Measurements from ENCODE around the gene HAAO.

Gene HAAO

DNA sequence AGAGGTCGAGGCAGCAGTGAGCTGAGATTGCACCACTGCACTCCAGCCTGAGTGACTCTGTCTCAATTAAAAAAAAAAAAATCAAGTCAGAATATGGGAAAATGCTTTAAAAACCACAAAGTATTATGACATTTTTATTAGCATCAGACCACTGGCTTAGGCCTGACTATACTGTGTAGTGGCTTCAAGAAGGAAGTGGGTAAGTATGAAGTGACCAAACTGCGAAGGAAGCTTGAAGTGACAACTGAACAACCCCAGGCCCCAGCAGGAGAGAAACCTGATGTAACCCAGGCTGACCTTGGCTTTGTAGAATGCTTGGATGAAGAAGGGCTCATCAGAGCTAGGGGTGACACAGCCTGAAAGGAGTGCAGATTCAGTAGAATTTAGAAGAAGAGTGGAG lies 21.4 kb upstream of the HAAO start:
- DNase-seq (ENCODE audit: low read depth in 2 of 2), result no peak

DNA sequence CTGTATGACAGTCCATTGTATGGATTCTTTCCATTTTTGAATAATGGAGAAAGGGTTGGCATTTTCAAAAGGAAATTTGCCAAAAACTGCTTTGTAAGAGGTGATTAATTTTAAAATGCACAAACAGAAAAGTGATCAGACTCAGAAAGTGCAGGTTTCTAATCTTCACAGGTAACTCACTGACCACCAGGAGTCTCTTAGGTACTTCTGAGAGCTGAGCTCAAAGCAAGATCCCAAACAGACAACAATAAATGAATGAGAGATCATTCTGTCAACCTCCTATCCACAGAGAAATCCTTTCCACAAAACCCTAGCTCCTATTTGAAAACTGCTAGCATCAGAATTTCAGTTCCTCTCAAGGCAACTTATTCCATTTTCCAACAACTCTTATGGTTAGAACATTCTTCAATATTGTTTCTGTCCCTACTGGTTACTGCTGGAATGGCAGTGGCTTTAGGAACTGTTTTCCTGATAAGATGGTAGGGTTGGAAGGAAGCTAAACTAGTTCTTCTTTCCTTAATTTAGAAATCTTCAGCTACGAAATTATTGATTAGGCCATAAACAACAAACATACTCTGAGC lies 20.6 kb upstream of the HAAO start:
- DNase-seq (ENCODE audit: low read depth in 2 of 2), result no peak

DNA sequence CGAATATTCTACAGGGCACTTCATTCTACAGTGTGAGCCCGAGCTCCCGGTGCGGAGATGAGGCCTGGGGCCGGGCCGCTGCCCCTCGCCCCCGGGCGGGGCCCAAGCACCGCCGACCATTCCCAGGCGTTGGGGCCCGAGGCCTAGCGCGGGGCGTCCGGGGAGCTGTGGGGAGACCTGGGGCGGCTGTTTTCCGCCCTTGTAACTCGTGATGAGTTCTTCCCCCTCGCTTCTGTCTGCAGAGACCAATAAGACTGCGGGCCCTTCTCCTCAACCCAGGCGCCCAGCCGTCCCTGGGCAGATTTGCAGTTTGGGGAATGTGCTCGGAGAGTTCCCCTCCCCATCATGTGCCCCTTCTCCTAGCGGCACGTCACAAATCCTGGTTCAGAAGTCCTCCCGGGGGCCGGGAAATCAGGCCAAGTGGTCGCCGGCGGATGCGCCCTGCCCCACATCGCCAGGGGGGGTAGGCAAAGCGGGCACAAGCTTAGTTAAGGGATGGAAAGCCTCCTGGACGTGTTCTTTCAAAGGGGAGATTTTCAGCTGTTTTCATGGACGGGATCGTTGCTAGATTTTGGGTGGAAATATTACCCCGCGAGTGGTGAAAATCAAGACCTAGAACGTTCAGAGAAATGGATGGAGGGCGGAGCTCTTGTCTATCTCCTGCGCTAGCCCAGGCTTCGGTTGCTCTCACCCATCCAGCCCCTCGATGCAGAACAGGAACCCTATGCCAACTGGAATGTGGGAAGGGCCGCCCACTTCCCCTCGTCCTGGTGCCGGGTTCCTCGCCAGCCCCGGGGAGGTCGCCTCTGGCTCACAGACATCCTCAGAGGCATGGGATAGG lies 18.8 kb upstream of the HAAO start:
- DNase-seq (ENCODE audit: low read depth in 2 of 2), result peak; percentile 15 to 37

DNA sequence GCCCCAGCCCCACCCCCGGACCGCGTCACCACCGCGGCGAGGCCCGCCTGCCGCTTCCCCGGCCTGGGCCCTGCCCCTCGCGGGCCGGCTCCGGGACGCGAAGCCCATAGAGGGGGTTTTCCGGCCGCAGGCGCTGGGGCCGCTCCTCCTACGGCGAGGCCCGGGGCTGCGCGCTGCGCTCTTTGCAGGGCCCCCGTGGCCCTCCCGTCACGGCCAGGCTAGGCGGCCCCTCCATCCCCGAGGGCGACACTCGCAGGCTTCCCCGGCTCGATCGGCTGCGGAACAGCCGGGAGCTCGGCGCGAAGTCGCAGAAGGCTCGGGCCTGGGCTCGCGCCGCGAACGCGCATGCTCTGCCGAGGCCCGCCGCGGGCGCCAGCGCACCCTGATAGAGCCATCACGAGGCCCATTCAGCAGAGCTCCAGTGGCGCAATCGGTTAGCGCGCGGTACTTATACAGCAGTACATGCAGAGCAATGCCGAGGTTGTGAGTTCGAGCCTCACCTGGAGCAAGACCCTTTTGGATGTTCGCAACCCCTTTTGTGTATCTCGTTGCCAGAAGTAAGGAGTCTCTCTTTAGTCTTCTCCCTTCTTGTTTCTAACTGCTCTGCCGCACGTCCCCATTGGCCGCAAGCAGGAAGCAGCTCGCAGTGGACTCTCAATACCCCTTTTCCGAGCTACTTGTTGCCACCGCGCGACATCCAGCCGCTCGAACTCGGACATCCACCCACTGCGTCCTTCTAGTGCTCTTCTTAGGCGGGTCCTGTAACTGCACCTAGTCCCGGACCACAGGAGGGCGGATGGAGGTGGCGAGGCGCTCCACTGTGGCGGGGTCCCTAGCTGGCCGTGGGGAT lies 18.0 kb upstream of the HAAO start:
- DNase-seq (ENCODE audit: low read depth in 2 of 2), result peak; percentile 91 to 96

DNA sequence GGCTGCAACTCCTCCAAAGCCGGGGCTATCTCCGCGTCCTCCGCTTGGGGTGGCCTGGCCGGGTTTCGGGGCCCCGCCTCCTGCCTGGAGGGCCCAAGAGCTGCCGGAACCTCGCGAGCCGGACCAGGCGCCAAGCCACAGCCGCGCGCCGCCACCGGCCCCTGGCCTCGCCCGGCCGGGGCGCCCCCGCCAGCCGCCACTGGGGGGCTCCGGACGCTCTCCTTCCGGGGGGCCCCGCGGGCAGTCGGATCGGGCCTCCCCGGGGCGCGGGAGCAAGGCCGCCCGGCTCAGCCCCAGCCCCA lies 17.4 kb upstream of the HAAO start:
- peak in 1 of 2 donors; percentile 36 for DNase-seq (ENCODE audit: low read depth in 2 of 2)

DNA sequence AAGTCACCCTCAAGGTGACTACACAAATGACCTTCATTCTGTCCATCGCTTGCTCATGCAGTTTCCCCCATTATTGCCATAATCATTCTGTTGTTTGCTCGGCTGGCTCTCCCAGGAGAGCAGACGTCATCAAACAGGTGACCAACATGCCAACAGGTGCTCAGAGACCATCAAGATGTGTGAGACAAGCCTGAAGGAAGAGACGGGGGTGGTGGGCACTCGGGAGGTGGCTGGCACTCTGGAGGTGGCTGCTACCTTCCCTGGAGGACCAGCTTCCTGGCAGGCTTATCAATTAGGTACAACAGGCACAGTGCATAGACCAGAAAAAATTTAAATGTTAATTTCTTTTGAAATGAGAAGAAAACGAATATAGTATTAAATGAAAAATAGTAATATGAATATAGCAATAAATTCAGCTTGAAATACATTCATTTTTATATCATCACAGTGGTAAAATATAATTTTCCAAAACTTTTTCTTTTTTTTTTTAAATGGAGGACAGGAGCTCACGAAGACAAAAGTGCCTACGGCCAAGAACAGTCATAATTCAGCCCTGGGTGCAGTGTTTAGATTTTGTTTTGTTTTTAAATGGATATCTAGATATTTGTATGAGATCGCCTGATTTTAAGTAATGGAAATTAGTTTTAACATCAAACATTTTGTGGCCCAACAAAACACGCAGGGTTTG lies 16.9 kb upstream of the HAAO start:
- DNase-seq (ENCODE audit: low read depth in 2 of 2), result no peak

DNA sequence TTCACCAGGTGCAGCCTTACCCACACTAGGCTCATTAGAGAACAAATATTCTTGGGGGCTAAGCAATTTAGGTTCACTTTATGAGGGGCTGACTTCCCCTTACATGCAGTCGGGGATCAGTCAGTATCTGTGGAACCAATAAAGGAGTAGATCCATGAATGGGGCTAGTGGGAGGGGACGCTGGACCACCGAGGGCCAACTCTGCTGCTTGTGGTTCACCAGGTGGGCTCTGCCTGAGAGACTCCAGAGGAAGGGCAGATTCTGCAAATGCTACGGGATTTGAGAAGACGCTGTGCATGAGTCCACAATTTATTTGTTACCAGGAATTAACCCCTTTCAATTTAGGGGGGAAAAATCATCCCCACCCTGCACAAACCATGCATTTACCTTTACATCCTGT lies 15.9 kb upstream of the HAAO start:
- DNase-seq (ENCODE audit: low read depth in 2 of 2), result no peak

DNA sequence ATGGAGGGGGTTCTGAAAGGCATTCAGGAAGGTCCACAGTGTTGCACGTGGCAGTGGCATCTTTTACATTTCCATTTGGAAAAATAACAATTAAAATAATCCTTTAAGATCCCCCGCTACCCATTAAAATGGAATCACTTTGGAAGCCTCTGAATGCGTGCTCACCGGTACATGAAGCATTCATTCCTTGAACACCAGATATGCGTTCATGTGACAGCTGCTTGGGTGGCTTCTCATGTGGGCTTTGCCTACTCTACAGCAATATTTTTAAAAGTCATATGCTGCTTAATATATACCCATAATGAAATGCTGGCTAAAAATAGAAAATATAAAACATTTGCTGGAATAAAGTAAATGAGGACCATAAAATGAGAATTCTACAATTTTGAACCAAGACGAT lies 14.4 kb upstream of the HAAO start:
- DNase-seq (ENCODE audit: low read depth in 2 of 2), result no peak

DNA sequence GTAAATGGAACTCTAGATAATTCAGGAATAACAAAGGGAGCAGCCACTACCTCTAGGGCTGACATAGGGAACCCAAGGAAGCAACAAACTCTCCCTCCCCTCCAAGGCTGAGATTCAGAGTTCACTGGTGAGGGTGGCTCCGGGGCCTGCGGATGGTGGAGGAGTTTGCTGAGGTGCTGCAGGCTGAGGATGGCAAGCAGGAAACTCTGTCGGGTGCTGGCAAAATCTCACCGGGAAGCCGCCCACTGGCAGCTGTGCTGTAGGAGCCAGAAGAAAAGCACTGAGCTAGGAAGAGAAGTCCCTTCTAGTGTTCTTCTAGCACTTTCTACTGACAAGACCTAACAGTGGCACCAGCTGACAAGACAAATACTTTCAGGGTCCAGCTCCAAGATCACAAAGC lies 12.5 kb upstream of the HAAO start:
- DNase-seq (ENCODE audit: low read depth in 2 of 2), result no peak

DNA sequence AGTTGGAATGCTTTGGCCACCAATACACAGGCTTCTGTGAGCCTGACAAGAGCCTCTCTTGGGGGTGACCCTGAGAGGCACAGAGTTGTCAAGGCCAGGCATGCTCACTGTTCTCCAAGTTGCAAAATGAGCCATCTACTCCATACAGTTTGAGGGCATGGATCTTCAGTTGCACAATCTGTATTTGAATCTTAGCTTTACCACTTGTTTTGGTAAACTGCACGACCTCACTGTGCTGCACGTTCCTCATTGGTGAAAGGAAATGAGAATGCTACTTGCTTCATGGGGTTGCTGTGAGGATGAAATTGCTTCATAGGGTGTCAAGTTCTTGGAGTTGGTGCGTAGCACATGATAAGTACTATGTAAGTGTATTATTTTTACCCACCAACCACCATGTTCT lies 12.0 kb upstream of the HAAO start:
- DNase-seq (ENCODE audit: low read depth in 2 of 2), result no peak

DNA sequence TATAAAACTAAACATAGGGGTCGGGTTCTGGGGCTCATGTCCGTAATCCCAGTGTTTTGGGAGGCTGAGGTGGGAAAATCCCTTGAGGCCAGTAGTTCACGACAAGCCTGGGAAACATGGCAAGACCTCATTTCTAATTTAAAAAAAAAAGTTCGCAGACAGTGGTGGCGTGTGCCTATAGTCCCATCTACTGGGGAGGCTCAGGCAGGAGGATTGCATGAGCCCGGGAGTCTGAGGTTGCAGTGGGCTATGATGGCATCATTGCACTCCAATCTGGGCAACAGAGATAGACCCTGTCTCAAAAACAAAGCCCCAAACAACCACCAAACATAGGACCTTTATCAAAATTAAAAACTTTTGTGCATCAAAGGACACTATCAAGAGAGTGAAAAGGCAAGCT lies 9.8 kb upstream of the HAAO start:
- no peak for DNase-seq (ENCODE audit: low read depth in 2 of 2)

DNA sequence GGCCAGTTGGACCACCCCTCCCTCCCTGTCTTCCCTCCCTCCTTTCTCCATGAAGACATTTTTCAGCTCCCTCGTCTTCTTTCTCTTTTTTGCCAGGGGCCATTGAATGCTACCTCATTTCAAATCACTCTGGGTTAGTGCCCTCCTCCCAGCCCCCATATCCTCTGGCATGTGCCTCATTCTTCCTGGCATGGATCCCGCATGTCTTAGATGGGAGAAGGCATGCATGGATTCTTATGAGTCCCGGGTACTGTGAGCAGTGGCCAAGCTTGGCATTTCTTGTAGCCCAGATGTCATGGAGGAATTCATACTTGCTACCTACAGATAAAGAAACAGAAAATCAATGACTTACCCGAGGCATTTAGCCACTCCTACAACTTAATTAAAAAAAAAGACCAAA lies 9.0 kb upstream of the HAAO start:
- no peak for DNase-seq (ENCODE audit: low read depth in 2 of 2)

DNA sequence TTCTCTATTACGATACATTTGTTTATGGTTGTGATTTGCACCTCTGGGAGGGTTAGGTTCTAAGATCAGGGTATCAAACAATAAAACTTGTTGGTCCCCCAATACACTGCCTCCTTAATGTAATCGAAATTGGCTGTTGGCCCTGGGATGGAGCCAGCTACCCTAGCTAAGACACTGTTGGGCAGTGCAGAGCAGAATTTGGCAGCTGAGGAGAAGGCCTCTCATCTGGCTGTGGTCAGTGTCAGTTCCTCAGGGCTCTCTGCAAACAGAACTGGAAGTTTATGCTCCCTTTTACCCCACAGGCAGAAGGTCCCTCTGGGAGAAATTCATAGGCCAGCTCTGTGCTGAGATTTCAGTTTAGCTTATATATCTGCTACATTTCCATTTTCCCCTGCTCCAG lies 8.6 kb upstream of the HAAO start:
- no peak for DNase-seq (ENCODE audit: low read depth in 2 of 2)

DNA sequence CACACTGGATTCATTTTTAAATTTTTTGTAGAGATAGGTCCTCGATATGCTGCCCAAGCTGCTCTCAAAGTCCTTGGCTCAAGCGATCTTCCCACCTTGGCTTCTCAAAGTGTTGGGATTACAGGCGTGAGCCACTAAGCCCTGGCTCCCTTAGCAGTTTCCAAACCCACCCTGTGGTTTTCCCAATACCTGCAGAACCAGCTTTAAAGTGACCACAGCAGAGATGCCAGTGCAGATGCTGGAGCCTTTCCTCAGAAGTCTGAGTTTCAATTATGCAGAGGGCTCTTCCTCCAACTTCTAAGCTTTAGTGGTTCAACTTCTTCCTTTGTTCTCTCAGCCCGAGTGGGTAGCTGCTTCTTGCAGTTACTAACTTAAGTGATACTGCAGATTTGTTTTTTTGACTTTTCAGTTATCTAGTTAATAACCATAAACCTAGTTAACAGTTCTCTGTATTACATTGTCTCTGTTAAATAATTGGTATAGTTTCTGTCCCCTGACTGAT lies 8.1 kb upstream of the HAAO start:
- DNase-seq (ENCODE audit: low read depth in 2 of 2), result no peak

DNA sequence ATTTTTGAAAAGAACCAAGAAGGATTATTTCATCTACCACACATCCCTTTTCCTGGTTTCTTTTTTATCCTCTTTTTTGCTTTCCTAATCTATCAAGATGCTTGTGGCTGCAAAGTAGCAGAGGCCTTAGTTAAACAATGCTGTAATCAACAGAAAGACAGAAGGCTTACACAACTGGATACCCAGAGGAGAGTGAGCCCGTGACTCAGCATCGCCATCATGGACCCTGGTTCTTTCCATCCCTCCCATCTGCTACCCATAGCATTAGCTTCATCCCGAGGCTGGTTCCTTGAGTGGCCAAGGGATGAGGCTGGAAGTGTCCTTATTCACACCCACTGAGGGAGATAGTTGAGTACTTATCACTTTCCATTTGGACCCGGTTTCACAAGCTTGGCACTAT lies 7.5 kb upstream of the HAAO start:
- DNase-seq (ENCODE audit: low read depth in 2 of 2), result no peak

DNA sequence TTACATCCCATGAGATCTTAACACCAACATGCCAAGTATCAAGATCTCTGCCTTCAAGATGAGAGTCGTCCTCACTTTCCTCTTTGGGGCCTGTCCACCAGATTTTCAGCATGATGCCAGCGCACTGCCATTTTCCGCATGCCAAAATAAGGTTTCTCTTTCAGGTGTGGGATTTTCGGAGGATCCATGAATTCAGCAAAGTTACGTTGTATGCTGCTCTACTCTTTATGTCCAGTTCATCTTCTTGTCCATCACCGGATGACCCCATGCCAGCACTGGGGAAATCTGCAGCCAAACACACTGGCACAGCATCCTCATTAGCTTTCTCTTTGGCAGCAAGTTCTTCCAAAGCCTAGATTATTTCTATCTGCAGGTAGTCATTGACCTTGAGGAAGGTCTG lies 4.9 kb upstream of the HAAO start:
- no peak for DNase-seq (ENCODE audit: low read depth in 2 of 2)

DNA sequence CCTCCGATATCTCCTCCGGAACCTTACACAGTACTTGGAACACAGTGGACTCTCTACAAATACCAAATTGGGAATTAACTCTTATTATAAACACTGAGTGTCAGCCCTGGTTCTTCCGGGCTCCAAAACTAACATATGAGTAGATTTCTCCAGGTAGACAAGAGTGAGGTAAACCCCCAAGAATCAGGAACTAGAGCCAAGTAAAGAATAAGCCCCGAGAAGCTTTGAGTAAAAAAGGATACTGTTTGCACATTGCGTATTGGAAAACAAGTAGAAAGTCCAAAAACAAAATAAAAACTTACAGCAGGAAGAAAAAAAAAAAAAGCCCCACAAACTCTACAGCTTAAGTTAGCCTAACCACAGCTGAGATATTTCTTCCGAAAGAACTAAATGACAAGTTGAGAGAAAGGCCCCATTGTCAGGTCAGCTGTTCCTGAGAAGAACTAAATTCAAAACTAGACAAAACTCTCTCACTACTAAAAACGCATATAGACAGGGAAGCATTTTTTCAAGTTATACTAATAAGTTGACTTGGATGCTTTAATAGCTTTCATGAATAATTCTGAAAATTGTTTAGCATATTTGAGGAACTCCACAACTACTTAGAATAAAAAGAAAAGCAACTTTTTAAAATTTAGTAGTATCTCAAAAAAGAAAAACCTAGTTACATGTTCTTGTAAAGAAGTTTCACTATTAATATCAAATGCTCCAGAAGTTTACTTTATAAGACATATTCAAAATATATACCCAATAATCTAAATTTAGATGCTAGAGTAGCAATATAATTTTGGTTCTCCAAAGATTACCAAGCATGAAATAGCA lies 4.3 kb upstream of the HAAO start:
- no peak for DNase-seq (ENCODE audit: low read depth in 2 of 2)

DNA sequence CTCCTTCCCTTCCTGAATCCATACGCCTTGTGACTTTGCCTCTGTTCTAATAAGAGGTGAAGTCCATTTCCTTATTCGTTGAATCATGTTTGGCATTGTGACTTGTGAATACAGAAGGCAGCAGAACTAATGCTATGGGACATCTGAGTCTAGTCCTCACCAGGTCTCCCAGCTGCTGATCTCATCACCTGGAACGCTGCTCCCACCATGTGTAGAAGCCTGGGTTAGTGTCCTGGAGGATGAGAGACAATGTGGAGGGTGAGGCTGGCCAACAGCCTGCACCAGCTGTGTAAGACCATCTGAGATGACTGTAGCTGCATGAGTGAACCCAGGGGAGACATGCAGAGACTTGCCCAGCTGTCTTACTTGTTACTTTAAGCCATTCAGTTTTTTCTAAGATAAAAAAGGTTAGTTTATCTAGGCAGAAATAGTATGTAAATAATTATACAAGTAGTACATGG lies 3.5 kb upstream of the HAAO start:
- DNase-seq (ENCODE audit: low read depth in 2 of 2), result no peak

DNA sequence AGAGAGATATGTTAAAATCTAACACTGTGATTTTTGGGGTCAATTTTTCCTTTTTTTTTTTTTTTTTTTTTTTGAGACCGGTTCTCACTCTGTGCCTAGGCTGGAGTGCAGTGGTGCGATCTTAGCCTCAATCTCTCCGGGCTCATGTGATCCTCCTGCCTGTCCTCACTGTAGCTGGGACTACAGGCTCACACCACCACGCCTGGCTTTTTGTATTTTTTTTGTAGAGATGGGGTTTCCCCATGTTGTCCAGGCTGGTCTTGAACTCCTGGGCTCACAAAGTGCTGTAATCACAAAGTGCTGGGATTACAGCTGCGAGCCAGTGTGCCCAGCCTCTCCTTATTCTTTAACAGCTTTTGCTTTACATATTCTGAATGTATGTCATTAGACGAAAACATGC lies 2.9 kb upstream of the HAAO start:
- no peak for DNase-seq (ENCODE audit: low read depth in 2 of 2)

DNA sequence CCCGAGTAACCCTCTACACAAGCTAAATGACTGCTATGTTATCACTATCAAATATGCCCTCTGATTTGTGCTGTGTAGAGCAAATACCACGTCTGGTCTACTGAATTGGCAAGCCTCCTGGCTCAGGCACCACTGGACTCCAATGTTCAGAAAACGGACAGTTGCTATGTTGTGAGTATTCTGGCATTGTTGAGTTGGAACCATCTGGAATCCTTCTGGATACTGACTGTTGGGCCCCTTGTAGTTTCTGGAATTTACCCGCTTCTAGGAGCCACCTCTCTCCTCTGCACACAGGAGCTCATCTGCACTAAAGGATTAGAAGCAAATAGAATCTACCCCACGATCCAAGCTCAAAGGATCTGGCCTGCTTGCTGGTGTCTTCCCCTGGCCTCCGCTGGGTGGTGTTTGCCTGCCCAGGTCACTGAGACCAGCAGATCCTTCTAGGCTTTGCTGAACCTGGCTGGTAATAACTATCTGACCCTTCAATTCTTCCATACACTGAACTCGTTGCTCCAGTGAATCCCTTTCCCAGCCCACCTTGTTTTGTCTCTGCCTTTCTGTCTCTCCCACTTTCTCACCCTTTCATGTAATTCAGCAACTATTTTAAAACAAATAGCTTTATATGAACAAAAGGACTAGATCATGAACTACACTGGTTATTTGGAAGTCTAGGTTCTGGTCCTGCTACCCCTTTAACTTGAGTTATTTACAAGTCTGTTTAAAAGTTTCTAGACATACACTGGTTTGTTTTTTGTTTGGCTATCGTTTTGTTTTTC lies 2.1 kb upstream of the HAAO start:
- DNase-seq (ENCODE audit: low read depth in 2 of 2), result no peak

All from stimulated activated CD4-positive, alpha-beta T cell treated with anti-CD3 and anti-CD28 coated beads, Interleukin-1b, Interleukin-23, amount 100 ng/mL, for 4 hours (primary cell).